Fibroblast of mammary gland (primary cell): ENCODE measurements around the gene SLC16A5.

ENCODE experiments used
- DNase-seq: peaks from one replicate; pipeline ENCODE4 v3.0.0-alpha.2; 2010; ENCODE audit warnings: low read depth
- H3K4me3 ChIP-seq: 2 replicates; pipeline ENCODE4 v1.5.1; 2011; ENCODE audit warnings: low read depth, mild to moderate bottlenecking, low read length, moderate library complexity; ENCODE audit not compliant: control insufficient read depth
- CTCF ChIP-seq: conservative IDR thresholded peaks from 2 replicates; pipeline ENCODE4 v1.5.1; 2011; ENCODE audit warnings: low read depth, low read length, inconsistent platforms; ENCODE audit not compliant: control insufficient read depth, insufficient read depth

Gene SLC16A5

GRCh38 chr17:75152523-75152921 lies 64.8 kb downstream of the SLC16A5 start:
- no peak for TF ChIP-seq CTCF
- peak overlapping the region; percentile 91 for H3K4me3 ChIP-seq

GRCh38 chr17:75152922-75153779 lies 65.4 kb downstream of the SLC16A5 start:
- TF ChIP-seq CTCF, result no peak
- DNase-seq, result peak; percentile 37
- peak overlapping the region; percentile 91 for H3K4me3 ChIP-seq

More at GRCh38 chr17:75152523-75152921, 64.8 kb downstream of the SLC16A5 start:
- DNase-seq, result no peak

GRCh38 chr17:75153780-75154194 lies 66.0 kb downstream of the SLC16A5 start:
- no peak for DNase-seq
- H3K4me3 ChIP-seq, result peak overlapping the region; percentile 91
- TF ChIP-seq CTCF, result no peak

GRCh38 chr17:75154195-75155106 lies 66.7 kb downstream of the SLC16A5 start, which contains the start of gene JPT1:
JPT1 (minus strand) TSS chr17:75154512; CDS start chr17:75154397, 115 bp downstream.
- H3K4me3 ChIP-seq, result peak within 1 kb of the TSS; percentile 91
- TF ChIP-seq CTCF, result no peak
- peak; percentile 98 for DNase-seq

GRCh38 chr17:75155191-75155601 lies 67.4 kb downstream of the SLC16A5 start:
- H3K4me3 ChIP-seq, result no peak overlapping the region
- DNase-seq, result no peak

More at GRCh38 chr17:75155191-75155601, 67.4 kb downstream of the SLC16A5 start:
- TF ChIP-seq CTCF, result no peak
